Esophagus muscularis mucosa (tissue), 4 donors: ENCODE measurements around the gene APOO. TPM values are rescaled to one million over a fixed set of nuclear protein-coding genes. Genes with fewer than 3 reads are reported as not detected.

Experiments
- DNase-seq: peaks from one replicate; pipeline ENCODE4 v3.0.0-alpha.2; 2017; ENCODE audit errors: extremely low spot score
- H3K27ac ChIP-seq, 4 donors: fragments of 200-600 bp; sonication (generic); replicated peaks in 1 of 4; 1 replicate in 3 of 4; 2 replicates in 1 of 4; pipeline ENCODE4 v1.5.1; 2016 to 2019; ENCODE audit warnings: mild to moderate bottlenecking in 1 of 4
- H3K27me3 ChIP-seq, 4 donors: fragments of 200-600 bp; sonication (generic); one replicate each; pipeline versions ENCODE4 v1.5.1 to v1.6.0; 2016 to 2019
- H3K36me3 ChIP-seq, 4 donors: fragments of 200-600 bp; sonication (generic); one replicate each; pipeline ENCODE4 v1.5.1; 2016 to 2019
- H3K4me1 ChIP-seq, 4 donors: fragments of 200-600 bp; sonication (generic); one replicate each; pipeline ENCODE4 v1.5.1; 2016 to 2019
- H3K4me3 ChIP-seq, 4 donors: fragments of 200-600 bp; sonication (generic); 1 replicate in 2 of 4; 2 replicates in 2 of 4; pipeline ENCODE4 v1.5.1; 2016 to 2019; ENCODE audit warnings: mild to moderate bottlenecking in 4 of 4, moderate library complexity in 1 of 4
- H3K9me3 ChIP-seq, 4 donors: fragments of 200-600 bp; sonication (generic); 1 replicate in 3 of 4; 2 replicates in 1 of 4; pipeline ENCODE4 v1.5.1; 2016 to 2019
- EP300 ChIP-seq: sonication (generic); formaldehyde crosslinking; IDR thresholded peaks from one replicate; pipeline ENCODE4 v1.6.1; 2017; ENCODE audit warnings: antibody characterized with exemption
- POLR2A ChIP-seq: fragments of 450-650 bp; IDR thresholded peaks from one replicate; pipeline ENCODE4 v1.6.1; 2017; ENCODE audit warnings: antibody characterized with exemption, moderate library complexity, mild to moderate bottlenecking, low read depth
- POLR2AphosphoS5 ChIP-seq, 2 donors: sonication (generic); formaldehyde crosslinking; IDR thresholded peaks; one replicate each; pipeline ENCODE4 v1.6.1; 2017; ENCODE audit warnings: antibody characterized with exemption in 2 of 2
- WGBS: methylation state at CpG from one replicate; pipeline ENCODE4 v1.1.5; 2018; 5-methylcytosine and 5-hydroxymethylcytosine counted together
- intact Hi-C: fragments of 100-400 bp; cut with DNase I; formaldehyde crosslinking; loops from one replicate; pipeline ENCODE4 v1.15.1; 2023
- total RNA-seq, 4 donors: library from RNA; depleted of rRNA; stranded (reverse); fragments of >200 nt; gene quantifications; one replicate each; pipeline versions ENCODE4 v1.1.0 to v1.2.1, GENCODE V29; 2016
- TF ChIP-seq, protein P1 (sequence below), 3 experiments: fragments of 200-600 bp in 2 of 3; fragments of 450-650 bp in 1 of 3; sonication (generic) in 2 of 3; IDR thresholded peaks; one replicate each; pipeline ENCODE4 v1.5.1; 2017 to 2019; ENCODE audit warnings: antibody characterized with exemption in 3 of 3, mild to moderate bottlenecking in 2 of 3, moderate library complexity in 1 of 3

The APOO gene
- total RNA-seq, 4 donors from 2014 or later: 7.5 to 10.2 (median 9.5) TPM

DNA sequence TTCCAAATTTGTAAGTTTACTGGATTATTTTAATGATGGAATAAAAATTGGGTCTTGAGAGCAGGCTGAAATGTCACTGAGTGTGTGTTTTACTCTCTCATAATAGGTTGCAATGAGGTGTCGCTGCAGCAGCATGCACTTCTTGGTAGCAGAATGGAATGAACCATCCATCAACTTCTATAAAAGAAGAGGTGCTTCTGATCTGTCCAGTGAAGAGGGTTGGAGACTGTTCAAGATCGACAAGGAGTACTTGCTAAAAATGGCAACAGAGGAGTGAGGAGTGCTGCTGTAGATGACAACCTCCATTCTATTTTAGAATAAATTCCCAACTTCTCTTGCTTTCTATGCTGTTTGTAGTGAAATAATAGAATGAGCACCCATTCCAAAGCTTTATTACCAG, 122.2 kb downstream of the APOO start:
- no peak for DNase-seq
- Histone ChIP-seq H3K36me3 (peaks cover 0 to 23% (median 2%) of the 10 kb centered on the region in 4 donors), H3K9me3 (no peaks in the 10 kb centered on the region), H3K4me3 (peak overlapping the region; percentile 64 to 78 (median 68)), H3K27me3 (no peaks in the 10 kb centered on the region), H3K4me1 (peaks cover 0 to 30% (median 10%) of the 10 kb centered on the region in 4 donors), H3K27ac (peak overlapping the region; percentile 89 to 96 (median 94))
- intact Hi-C loops: loop anchor here (10.0 kb wide), 2 partner anchors 91 to 239 kb away; partner anchors contain the start of gene KLHL15
- 57% methylated on average over 2 of the region's 2 CpGs for WGBS
- TF ChIP-seq POLR2AphosphoS5 (IDR thresholded peaks at IDR 0.05): no peak
- TF ChIP-seq EP300: no peak
- TF ChIP-seq, protein P1, sequence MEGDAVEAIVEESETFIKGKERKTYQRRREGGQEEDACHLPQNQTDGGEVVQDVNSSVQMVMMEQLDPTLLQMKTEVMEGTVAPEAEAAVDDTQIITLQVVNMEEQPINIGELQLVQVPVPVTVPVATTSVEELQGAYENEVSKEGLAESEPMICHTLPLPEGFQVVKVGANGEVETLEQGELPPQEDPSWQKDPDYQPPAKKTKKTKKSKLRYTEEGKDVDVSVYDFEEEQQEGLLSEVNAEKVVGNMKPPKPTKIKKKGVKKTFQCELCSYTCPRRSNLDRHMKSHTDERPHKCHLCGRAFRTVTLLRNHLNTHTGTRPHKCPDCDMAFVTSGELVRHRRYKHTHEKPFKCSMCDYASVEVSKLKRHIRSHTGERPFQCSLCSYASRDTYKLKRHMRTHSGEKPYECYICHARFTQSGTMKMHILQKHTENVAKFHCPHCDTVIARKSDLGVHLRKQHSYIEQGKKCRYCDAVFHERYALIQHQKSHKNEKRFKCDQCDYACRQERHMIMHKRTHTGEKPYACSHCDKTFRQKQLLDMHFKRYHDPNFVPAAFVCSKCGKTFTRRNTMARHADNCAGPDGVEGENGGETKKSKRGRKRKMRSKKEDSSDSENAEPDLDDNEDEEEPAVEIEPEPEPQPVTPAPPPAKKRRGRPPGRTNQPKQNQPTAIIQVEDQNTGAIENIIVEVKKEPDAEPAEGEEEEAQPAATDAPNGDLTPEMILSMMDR (IDR thresholded peaks at IDR 0.05): no peak
- no peak for TF ChIP-seq POLR2A

DNA sequence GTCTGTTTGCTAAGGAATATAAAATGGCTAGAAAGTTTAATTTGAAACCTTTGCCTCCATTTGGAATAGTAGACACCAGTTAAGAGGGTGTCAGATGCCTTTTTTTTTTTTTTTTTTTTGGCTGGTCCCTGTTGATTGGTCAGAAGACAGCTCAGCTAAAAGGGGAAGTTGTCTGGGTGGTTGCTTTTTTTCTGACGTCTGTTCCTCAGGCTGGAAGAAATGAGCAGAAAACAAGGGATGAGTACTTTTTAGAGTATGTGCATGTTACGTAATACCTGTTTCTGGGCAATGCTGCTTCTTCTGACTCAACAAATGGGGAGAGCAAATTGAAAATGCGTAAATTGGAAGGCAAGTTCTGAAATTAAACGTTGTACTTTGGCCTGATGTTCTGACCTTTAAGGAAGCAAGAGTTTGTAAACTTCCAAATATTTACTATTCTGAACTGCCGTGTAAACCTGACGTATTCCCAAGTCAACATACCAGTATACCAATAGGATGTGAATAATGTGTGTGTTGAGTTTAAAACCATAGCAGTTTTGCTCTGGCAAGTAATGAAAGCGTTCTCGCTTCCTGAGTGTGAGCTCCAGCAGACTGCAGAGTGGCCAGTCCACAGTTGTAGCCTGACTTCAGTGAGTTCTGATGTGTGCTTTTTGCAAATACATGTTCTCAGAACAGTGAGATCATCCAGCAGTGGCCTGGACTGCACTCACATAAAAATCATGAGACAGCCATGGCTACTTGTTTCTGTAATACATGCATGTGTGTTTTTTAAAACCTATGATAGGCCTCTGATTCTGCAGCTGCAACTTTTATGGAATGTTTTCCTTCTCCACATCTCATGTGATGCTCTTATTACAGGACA, 123.0 kb downstream of the APOO start:
- intact Hi-C loops: loop anchor here (5.0 to 10.0 kb wide), 3 partner anchors 42 to 240 kb away; partner anchors contain the start of genes ACOT9 and KLHL15
- no peaks in the 10 kb centered on the region for H3K9me3 ChIP-seq
- peak overlapping the region; percentile 64 to 78 (median 68) for H3K4me3 ChIP-seq
- WGBS: 37% methylated on average over 8 of the region's 8 CpGs
- H3K27me3 ChIP-seq: no peaks in the 10 kb centered on the region
- peak overlapping the region; percentile 89 to 96 (median 94) for H3K27ac ChIP-seq
- TF ChIP-seq, protein P1 (IDR thresholded peaks at IDR 0.05): no peak
- TF ChIP-seq POLR2AphosphoS5 (IDR thresholded peaks at IDR 0.05) (peak; percentile 27 to 50), POLR2A (no peak), EP300 (no peak)
- H3K4me1 ChIP-seq: peaks cover 0 to 30% (median 10%) of the 10 kb centered on the region in 4 donors
- H3K36me3 ChIP-seq: peaks cover 0 to 23% (median 2%) of the 10 kb centered on the region in 4 donors
- DNase-seq: no peak

DNA sequence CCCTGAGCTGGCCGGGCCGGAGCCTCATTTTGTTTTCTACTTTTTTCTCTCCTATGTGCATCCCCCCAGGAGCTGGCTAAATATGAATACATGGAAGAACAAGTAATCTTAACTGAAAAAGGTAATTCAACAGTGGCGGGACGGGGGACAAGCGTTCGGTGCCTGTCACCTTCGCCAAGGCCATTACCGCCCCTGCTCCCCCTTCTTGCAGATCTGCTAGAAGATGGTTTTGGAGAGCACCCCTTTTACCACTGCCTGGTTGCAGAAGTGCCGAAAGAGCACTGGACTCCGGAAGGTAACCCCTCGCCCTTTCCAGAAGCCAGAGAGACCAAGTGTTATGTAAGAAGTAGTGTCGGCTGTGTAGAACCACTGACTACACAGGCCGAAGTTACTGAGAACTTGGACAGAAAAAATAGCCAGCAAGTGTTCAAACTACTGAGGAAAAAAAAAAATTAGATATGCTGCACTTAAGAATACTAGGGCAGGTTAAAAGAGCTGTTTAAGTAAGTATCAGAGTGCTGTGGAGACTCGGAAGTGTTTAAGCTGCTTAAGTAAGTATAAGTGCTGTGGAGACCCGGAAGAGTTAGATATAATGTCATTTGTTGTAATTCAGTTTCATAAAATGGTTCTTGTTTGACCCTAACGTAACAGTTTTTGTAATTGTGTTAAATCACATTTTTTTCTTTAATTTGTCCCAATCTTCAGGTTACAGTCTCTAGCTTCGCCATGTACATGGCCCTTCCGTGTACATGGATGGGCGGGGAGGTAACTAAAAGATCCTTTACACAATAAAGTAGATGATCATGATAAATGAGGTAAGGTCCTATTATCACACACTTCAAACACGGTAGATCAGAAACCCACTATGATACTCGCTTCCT, 123.9 kb downstream of the APOO start:
- H3K4me3 ChIP-seq: peak overlapping the region; percentile 64 to 78 (median 68)
- no peak for DNase-seq
- no peaks in the 10 kb centered on the region for H3K27me3 ChIP-seq
- peak overlapping the region; percentile 89 to 96 (median 94) for H3K27ac ChIP-seq
- no peaks in the 10 kb centered on the region for H3K9me3 ChIP-seq
- peaks cover 0 to 30% (median 10%) of the 10 kb centered on the region in 4 donors for H3K4me1 ChIP-seq
- intact Hi-C loops: loop anchor here (2.0 to 10.0 kb wide), 4 partner anchors 42 to 241 kb away; partner anchors contain the start of genes ACOT9 and KLHL15
- 57% methylated on average over 21 of the region's 21 CpGs for whole genome bisulfite sequencing
- TF ChIP-seq, protein P1 (IDR thresholded peaks at IDR 0.05): no peak
- no peak for TF ChIP-seq POLR2A
- TF ChIP-seq POLR2AphosphoS5 (IDR thresholded peaks at IDR 0.05): no peak
- no peak for TF ChIP-seq EP300
- H3K36me3 ChIP-seq: peaks cover 0 to 23% (median 2%) of the 10 kb centered on the region in 4 donors

Other genes with a start within 250 kb of the APOO start
- 100 to 1,000 TPM in 2 of 4 donors, 10 to 100 TPM in 2; 64.6 to 120 (median 90.3) TPM for gene PRDX4, start 240.4 kb downstream of the APOO start, total RNA-seq
- 10 to 100 TPM; 46.3 to 63.8 (median 52.3) TPM for gene ACOT9, start 164.7 kb downstream of the APOO start, total RNA-seq
- gene SAT1, start 124.8 kb downstream of the APOO start, total RNA-seq: 100 to 1,000 TPM; 152 to 621 (median 206) TPM
- under 1 TPM in 1 of 4 donors, not detected in 3; 0.29 TPM for gene CXorf58, start 68 bp upstream of the APOO start, total RNA-seq
- 10 to 100 TPM in 3 of 4 donors, 1 to 10 TPM in 1; 8.0 to 21.5 (median 13.0) TPM for gene KLHL15, start 119.2 kb upstream of the APOO start, total RNA-seq
- 100 to 1,000 TPM; 116 to 159 (median 126) TPM for gene EIF2S3, start 147.0 kb upstream of the APOO start, total RNA-seq
- gene ZFX, start 241.8 kb upstream of the APOO start, total RNA-seq: 10 to 100 TPM; 52.3 to 75.6 (median 66.4) TPM